B cell (primary cell): ENCODE results near the gene DUOXA2. TPM values are rescaled to one million over a fixed set of nuclear protein-coding genes. Genes with fewer than 3 reads are reported as not detected.

Experiments used
- ATAC-seq: fragments of 200-7000 bp; cut with Tn5 transposase; one replicate; pipeline ENCODE4 v1.10.0; 2021; ENCODE audit warnings: low read depth, mild to moderate bottlenecking, moderate number of reproducible peaks, moderate library complexity
- CTCF ChIA-PET: fragments of 350-600 bp; sonication (Branson Sonifier 250); formaldehyde crosslinking; loops from one replicate; lab custom pipeline; 2021; ENCODE audit warnings: antibody characterized with exemption, inconsistent platforms; lab: Charles Lee
- POLR2A ChIA-PET: fragments of 350-600 bp; sonication (Branson Sonifier 250); formaldehyde crosslinking; loops from one replicate; lab custom pipeline; 2021; ENCODE audit warnings: antibody characterized with exemption; lab: Charles Lee
- DNase-seq: peaks from one replicate; pipeline ENCODE4 v3.0.0; 2013
- H2AFZ ChIP-seq: 2 replicates; pipeline ENCODE4 v1.6.1; 2012; ENCODE audit warnings: mild to moderate bottlenecking, low read depth, low read length; ENCODE audit not compliant: insufficient read depth, poor library complexity, severe bottlenecking
- H3K27ac ChIP-seq, 2 donors: 1 replicate in 1 of 2; 2 replicates in 1 of 2; pipeline ENCODE4 v1.5.1; 2012 to 2013; ENCODE audit warnings: low read length in 2 of 2, mild to moderate bottlenecking in 2 of 2, moderate library complexity in 1 of 2
- H3K27me3 ChIP-seq, 4 experiments: fragments of 200-600 bp in 1 of 4; sonication (generic) in 1 of 4; replicated peaks in 1 of 4; 1 replicate in 2 of 4; 2 replicates in 2 of 4; pipeline versions ENCODE4 v1.6.1 to v1.7.0; 2013 to 2016; ENCODE audit warnings: low read length in 3 of 4, mild to moderate bottlenecking in 2 of 4, mixed read lengths in 1 of 4, moderate library complexity in 1 of 4; ENCODE audit not compliant: insufficient read depth in 4 of 4, control insufficient read depth in 3 of 4; ENCODE audit errors: control extremely low read depth in 1 of 4
- H3K36me3 ChIP-seq, 2 experiments: replicated peaks in 1 of 2; 1 replicate in 1 of 2; 2 replicates in 1 of 2; pipeline versions ENCODE4 v1.6.1 to v1.7.1; 2013; ENCODE audit warnings: low read length in 1 of 2; ENCODE audit not compliant: insufficient read depth in 2 of 2, control insufficient read depth in 1 of 2; ENCODE audit errors: control extremely low read depth in 1 of 2, extremely low read depth in 1 of 2
- H3K4me1 ChIP-seq, 2 donors: fragments of 200-600 bp in 1 of 2; sonication (generic) in 1 of 2; 1 replicate in 1 of 2; 2 replicates in 1 of 2; pipeline versions ENCODE4 v1.5.1 to v1.6.1; 2013 to 2017; ENCODE audit warnings: low read length in 2 of 2; ENCODE audit not compliant: control insufficient read depth in 2 of 2, insufficient read depth in 2 of 2
- H3K4me2 ChIP-seq: replicated peaks from 2 replicates; pipeline ENCODE3; 2012; ENCODE audit warnings: mild to moderate bottlenecking, low read depth, low read length; ENCODE audit not compliant: poor library complexity, severe bottlenecking
- H3K4me3 ChIP-seq, 5 experiments: fragments of 200-600 bp in 1 of 5; sonication (generic) in 1 of 5; 1 replicate in 3 of 5; 2 replicates in 2 of 5; pipeline versions ENCODE4 v1.5.1 to v1.7.0; 2011 to 2016; ENCODE audit warnings: low read length in 4 of 5, mild to moderate bottlenecking in 4 of 5, low read depth in 2 of 5, control low read depth in 1 of 5, moderate library complexity in 1 of 5; ENCODE audit not compliant: insufficient read depth in 1 of 5; ENCODE audit errors: control extremely low read depth in 1 of 5, extremely low read depth in 1 of 5
- H3K79me2 ChIP-seq: fragments of 200-600 bp; sonication (generic); one replicate; pipeline ENCODE4 v1.6.0; 2016; ENCODE audit warnings: low read length; ENCODE audit not compliant: control insufficient read depth, insufficient read depth
- H3K9ac ChIP-seq: fragments of 200-600 bp; sonication (generic); 2 replicates; pipeline ENCODE4 v1.6.1; 2017; ENCODE audit warnings: mild to moderate bottlenecking, low read length, moderate library complexity
- H3K9me3 ChIP-seq, 3 donors: one replicate each; pipeline versions ENCODE4 v1.6.1 to v1.7.1; 2013; ENCODE audit warnings: low read length in 2 of 3; ENCODE audit not compliant: control insufficient read depth in 2 of 3, insufficient read depth in 1 of 3; ENCODE audit errors: control extremely low read depth in 1 of 3
- H4K20me1 ChIP-seq: 2 replicates; pipeline ENCODE4 v1.6.0; 2012; ENCODE audit warnings: mild to moderate bottlenecking, low read length; ENCODE audit not compliant: insufficient read depth, control insufficient read depth, poor library complexity, severe bottlenecking
- H3K27ac Mint-ChIP-seq: one replicate; pipeline ENCODE4 v1.8.0; 2021; ENCODE audit warnings: mixed read lengths
- H3K27me3 Mint-ChIP-seq: one replicate; pipeline ENCODE4 v1.8.0; 2021; ENCODE audit warnings: mixed read lengths
- H3K4me1 Mint-ChIP-seq: one replicate; pipeline ENCODE4 v1.8.0; 2021; ENCODE audit warnings: mixed read lengths
- H3K4me3 Mint-ChIP-seq: one replicate; pipeline ENCODE4 v1.8.0; 2021; ENCODE audit warnings: mixed read lengths
- H3K9me3 Mint-ChIP-seq: one replicate; pipeline ENCODE4 v1.8.0; 2022; ENCODE audit warnings: mixed read lengths; ENCODE audit not compliant: insufficient read depth
- EZH2 ChIP-seq: IDR thresholded peaks from 2 replicates; pipeline ENCODE4 v1.6.1; 2012; ENCODE audit warnings: borderline replicate concordance, low read depth, mild to moderate bottlenecking, moderate library complexity, low read length; ENCODE audit not compliant: insufficient read depth, poor library complexity, severe bottlenecking
- WGBS: methylation state at CpG from one replicate; pipeline ENCODE4 v1.1.5; 2013; ENCODE audit warnings: missing lambda C conversion rate; ENCODE audit not compliant: insufficient coverage; 5-methylcytosine and 5-hydroxymethylcytosine counted together
- intact Hi-C: fragments of 100-400 bp; cut with micrococcal nuclease; formaldehyde crosslinking; loops from one replicate; pipeline ENCODE4 v1.10.0; 2022
- polyA plus RNA-seq: library from polyadenylated mRNA; depleted of rRNA; stranded (reverse); fragments of >200 nt; gene quantifications from 2 replicates; pipeline ENCODE4 v1.2.3, GENCODE V29; 2012
- total RNA-seq, 2 donors: library from RNA; stranded (reverse); fragments of 120-200 nt in 1 of 2; gene quantifications; 1 replicate in 1 of 2; 2 replicates in 1 of 2; pipeline versions ENCODE4 v1.2.3 to v1.2.4, GENCODE V29; 2013 to 2022
- TF ChIP-seq, protein P1 (sequence below): fragments of 200-600 bp; IDR thresholded peaks from one replicate; pipeline ENCODE4 v1.8.0; 2022; ENCODE audit warnings: antibody characterized with exemption, mild to moderate bottlenecking

The DUOXA2 gene
- total and polyA plus RNA-seq, 2 donors (not counting 1 experiment from before 2014, with no cell fraction given) = not detected

- peaks cover 0 to 61% (median 41%) of the 10 kb centered on the region in 4 experiments for H3K27me3 ChIP-seq
- peaks cover 36% of the 10 kb centered on the region for H3K4me1 Mint-ChIP-seq
- H3K4me3 ChIP-seq = no peak overlapping the region
- H3K27me3 Mint-ChIP-seq = peaks cover 67% of the 10 kb centered on the region
- H3K9me3 Mint-ChIP-seq = no peaks in the 10 kb centered on the region
- TF ChIP-seq, protein P1, sequence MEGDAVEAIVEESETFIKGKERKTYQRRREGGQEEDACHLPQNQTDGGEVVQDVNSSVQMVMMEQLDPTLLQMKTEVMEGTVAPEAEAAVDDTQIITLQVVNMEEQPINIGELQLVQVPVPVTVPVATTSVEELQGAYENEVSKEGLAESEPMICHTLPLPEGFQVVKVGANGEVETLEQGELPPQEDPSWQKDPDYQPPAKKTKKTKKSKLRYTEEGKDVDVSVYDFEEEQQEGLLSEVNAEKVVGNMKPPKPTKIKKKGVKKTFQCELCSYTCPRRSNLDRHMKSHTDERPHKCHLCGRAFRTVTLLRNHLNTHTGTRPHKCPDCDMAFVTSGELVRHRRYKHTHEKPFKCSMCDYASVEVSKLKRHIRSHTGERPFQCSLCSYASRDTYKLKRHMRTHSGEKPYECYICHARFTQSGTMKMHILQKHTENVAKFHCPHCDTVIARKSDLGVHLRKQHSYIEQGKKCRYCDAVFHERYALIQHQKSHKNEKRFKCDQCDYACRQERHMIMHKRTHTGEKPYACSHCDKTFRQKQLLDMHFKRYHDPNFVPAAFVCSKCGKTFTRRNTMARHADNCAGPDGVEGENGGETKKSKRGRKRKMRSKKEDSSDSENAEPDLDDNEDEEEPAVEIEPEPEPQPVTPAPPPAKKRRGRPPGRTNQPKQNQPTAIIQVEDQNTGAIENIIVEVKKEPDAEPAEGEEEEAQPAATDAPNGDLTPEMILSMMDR = no peak
- TF ChIP-seq EZH2 = no peak
- no peaks in the 10 kb centered on the region for H3K36me3 ChIP-seq
- H3K9ac ChIP-seq = no peak overlapping the region
- intact Hi-C loops = loop anchor here (10.0 kb wide), 1 partner anchor 84 kb away; no protein-coding TSS in a partner anchor
- H3K4me1 ChIP-seq = peaks cover 33 to 38% of the 10 kb centered on the region in 2 donors
- ChIA-PET CTCF (interaction anchor here (2.9 kb wide), 1 partner anchor 8 kb away, joined by 16 read pairs; no protein-coding TSS in a partner anchor), POLR2A (no interaction called here)
- no peak overlapping the region for H3K4me2 ChIP-seq
- ATAC-seq (no peak), DNase-seq (no peak)
- H2AFZ ChIP-seq = no peak overlapping the region
- no peak overlapping the region for H3K27ac ChIP-seq
- H3K27ac Mint-ChIP-seq = no peak overlapping the region
- peaks cover 0 to 31% (median 0%) of the 10 kb centered on the region in 3 donors for H3K9me3 ChIP-seq
- no peak overlapping the region for H3K4me3 Mint-ChIP-seq
- whole genome bisulfite sequencing = 7% methylated on average over 2 of the region's 11 CpGs
- no peaks in the 10 kb centered on the region for H4K20me1 ChIP-seq
- no peaks in the 10 kb centered on the region for H3K79me2 ChIP-seq
Observed at GRCh38 chr15:45110256-45110820, 3.8 kb upstream of the DUOXA2 start.
